H7 (cell line): ENCODE measurements around the gene BLID. TPM values are rescaled to one million over a fixed set of nuclear protein-coding genes. Genes with fewer than 3 reads are reported as not detected.

ENCODE experiments used
- DNase-seq: peaks from one replicate; pipeline ENCODE4 v3.0.0; 2012
- H3K27me3 ChIP-seq: 2 replicates; pipeline ENCODE4 v1.6.0; 2011; ENCODE audit warnings: mild to moderate bottlenecking, low read length; ENCODE audit not compliant: control insufficient read depth, insufficient read depth
- H3K36me3 ChIP-seq: replicated peaks from 2 replicates; pipeline ENCODE4 v1.5.1; 2011; ENCODE audit warnings: low read length; ENCODE audit not compliant: control insufficient read depth, insufficient read depth
- H3K4me3 ChIP-seq: 2 replicates; pipeline ENCODE4 v1.5.1; 2011; ENCODE audit warnings: low read depth, mild to moderate bottlenecking, control low read depth, low read length, moderate library complexity; ENCODE audit not compliant: insufficient read depth
- total RNA-seq: library from RNA; depleted of rRNA; stranded (reverse); fragments of >200 nt; shearing (Covaris generic); gene quantifications from 2 replicates; pipeline ENCODE4 v1.2.3, GENCODE V29; 2014

BLID gene
- total RNA-seq, 1 experiment from 2014 or later = not detected

GRCh38 chr11:122123263-122123929, 7.4 kb upstream of the BLID start:
- H3K4me3 ChIP-seq = no peak overlapping the region
- no peak for DNase-seq
- H3K27me3 ChIP-seq = no peaks in the 10 kb centered on the region
- no peaks in the 10 kb centered on the region for H3K36me3 ChIP-seq

- no peak for DNase-seq
- H3K27me3 ChIP-seq = no peaks in the 10 kb centered on the region
- no peak overlapping the region for H3K4me3 ChIP-seq
- H3K36me3 ChIP-seq = no peaks in the 10 kb centered on the region
These were observed 6.2 kb upstream of the BLID start for GRCh38 chr11:122122179-122122578.

- DNase-seq = no peak
- no peak overlapping the region for H3K4me3 ChIP-seq
- no peaks in the 10 kb centered on the region for H3K36me3 ChIP-seq
- no peaks in the 10 kb centered on the region for H3K27me3 ChIP-seq
These were observed 4.1 kb upstream of the BLID start for GRCh38 chr11:122120096-122120495.

- Histone ChIP-seq H3K4me3 (no peak overlapping the region), H3K36me3 (no peaks in the 10 kb centered on the region), H3K27me3 (no peaks in the 10 kb centered on the region)
- DNase-seq = no peak
These were observed 576 bp upstream of the BLID start for GRCh38 chr11:122116591-122116990.

GRCh38 chr11:122114976-122115375, 1.0 kb downstream of the BLID start:
- DNase-seq = no peak
- Histone ChIP-seq H3K36me3 (no peaks in the 10 kb centered on the region), H3K27me3 (no peaks in the 10 kb centered on the region), H3K4me3 (no peak overlapping the region)

GRCh38 chr11:122113836-122114825, 1.9 kb downstream of the BLID start:
- no peaks in the 10 kb centered on the region for H3K27me3 ChIP-seq

GRCh38 chr11:122112470-122113365, 3.3 kb downstream of the BLID start:
- no peak for DNase-seq
- H3K36me3 ChIP-seq = no peaks in the 10 kb centered on the region
- H3K27me3 ChIP-seq = no peaks in the 10 kb centered on the region
- H3K4me3 ChIP-seq = no peak overlapping the region

More at GRCh38 chr11:122113836-122114825, 1.9 kb downstream of the BLID start:
- H3K4me3 ChIP-seq = no peak overlapping the region
- DNase-seq = no peak
- no peaks in the 10 kb centered on the region for H3K36me3 ChIP-seq

GRCh38 chr11:122109932-122110331, 6.1 kb downstream of the BLID start:
- Histone ChIP-seq H3K27me3 (no peaks in the 10 kb centered on the region), H3K4me3 (no peak overlapping the region), H3K36me3 (no peaks in the 10 kb centered on the region)
- no peak for DNase-seq

- no peak for DNase-seq
- Histone ChIP-seq H3K36me3 (no peaks in the 10 kb centered on the region), H3K27me3 (no peaks in the 10 kb centered on the region), H3K4me3 (no peak overlapping the region)
These were observed 7.2 kb downstream of the BLID start for GRCh38 chr11:122108828-122109227.

GRCh38 chr11:122108192-122108799, 7.7 kb downstream of the BLID start:
- Histone ChIP-seq H3K27me3 (no peaks in the 10 kb centered on the region), H3K36me3 (no peaks in the 10 kb centered on the region), H3K4me3 (no peak overlapping the region)
- DNase-seq = no peak

GRCh38 chr11:122107566-122107965, 8.4 kb downstream of the BLID start:
- Histone ChIP-seq H3K27me3 (no peaks in the 10 kb centered on the region), H3K4me3 (no peak overlapping the region), H3K36me3 (no peaks in the 10 kb centered on the region)
- DNase-seq = no peak

GRCh38 chr11:122107045-122107444, 9.0 kb downstream of the BLID start:
- Histone ChIP-seq H3K36me3 (no peaks in the 10 kb centered on the region), H3K4me3 (no peak overlapping the region), H3K27me3 (no peaks in the 10 kb centered on the region)
- no peak for DNase-seq

- H3K36me3 ChIP-seq = no peaks in the 10 kb centered on the region
- H3K4me3 ChIP-seq = no peak overlapping the region
- peaks cover 5% of the 10 kb centered on the region for H3K27me3 ChIP-seq
- no peak for DNase-seq
These were observed 10.8 kb downstream of the BLID start for GRCh38 chr11:122105044-122105758.
